Esophagus (tissue), 2 donors: Measurements from ENCODE around the gene DLGAP1. TPM values are rescaled to one million over a fixed set of nuclear protein-coding genes. Genes with fewer than 3 reads are reported as not detected.

Source experiments
- H3K27ac ChIP-seq, 2 donors: one replicate each; pipeline ENCODE4 v1.5.1; 2013; ENCODE audit warnings: low read depth in 2 of 2, mild to moderate bottlenecking in 2 of 2, inconsistent platforms in 1 of 2, low read length in 1 of 2, moderate library complexity in 1 of 2
- H3K27me3 ChIP-seq, 2 donors: one replicate each; pipeline ENCODE4 v1.6.1; 2013; ENCODE audit warnings: low read length in 2 of 2, control low read depth in 1 of 2, mild to moderate bottlenecking in 1 of 2; ENCODE audit not compliant: insufficient read depth in 2 of 2, control insufficient read depth in 1 of 2
- H3K36me3 ChIP-seq, 2 donors: one replicate each; pipeline ENCODE4 v1.6.1; 2013; ENCODE audit warnings: low read length in 1 of 2; ENCODE audit not compliant: control insufficient read depth in 2 of 2, insufficient read depth in 2 of 2
- H3K4me1 ChIP-seq, 2 donors: one replicate each; pipeline ENCODE4 v1.6.1; 2013; ENCODE audit warnings: low read length in 1 of 2; ENCODE audit not compliant: control insufficient read depth in 2 of 2, insufficient read depth in 2 of 2
- H3K4me3 ChIP-seq, 2 donors: one replicate each; pipeline ENCODE4 v1.5.1; 2013; ENCODE audit warnings: low read length in 2 of 2, mild to moderate bottlenecking in 2 of 2, low read depth in 1 of 2, moderate library complexity in 1 of 2
- H3K9me3 ChIP-seq, 2 donors: one replicate each; pipeline ENCODE4 v1.6.1; 2013; ENCODE audit warnings: mild to moderate bottlenecking in 2 of 2, low read depth in 1 of 2, low read length in 1 of 2, moderate library complexity in 1 of 2; ENCODE audit not compliant: control insufficient read depth in 2 of 2, insufficient read depth in 1 of 2
- WGBS, 2 donors: extraction: QIAGEN DNeasy Blood & Tissue Kit; methylation state at CpG; one replicate each; pipeline ENCODE4 v1.1.7; 2013; 5-methylcytosine and 5-hydroxymethylcytosine counted together
- polyA plus RNA-seq, 2 donors: library from polyadenylated mRNA; stranded (reverse); fragments of 200-250 nt; gene quantifications; one replicate each; pipeline ENCODE4 v1.2.3, GENCODE V29; 2013
- donor health status: healthy with polysubstance abuse.
- donor health status: Bipolar disorder and iron deficiency.

DLGAP1 gene
- polyA plus RNA-seq, 2 donors, result 0.47 to 0.59 TPM

GRCh38 chr18:3840766-3841165 is 614.3 kb downstream of the DLGAP1 start:
- Histone ChIP-seq H3K9me3 (no peaks in the 10 kb centered on the region), H3K4me3 (no peak overlapping the region), H3K36me3 (no peaks in the 10 kb centered on the region), H3K4me1 (no peaks in the 10 kb centered on the region), H3K27ac (no peak overlapping the region), H3K27me3 (no peaks in the 10 kb centered on the region)
- WGBS, 2 donors, result 86 to 91% methylated on average over 3 of the region's 3 CpGs

GRCh38 chr18:3839581-3839981 is 615.5 kb downstream of the DLGAP1 start:
- Histone ChIP-seq H3K4me3 (no peak overlapping the region), H3K9me3 (no peaks in the 10 kb centered on the region), H3K4me1 (no peaks in the 10 kb centered on the region), H3K27me3 (no peaks in the 10 kb centered on the region), H3K36me3 (no peaks in the 10 kb centered on the region), H3K27ac (no peak overlapping the region)
- WGBS, 2 donors, result 65 to 77% methylated on average over 2 of the region's 2 CpGs

- Histone ChIP-seq H3K4me1 (no peaks in the 10 kb centered on the region), H3K27ac (no peak overlapping the region), H3K9me3 (no peaks in the 10 kb centered on the region), H3K27me3 (no peaks in the 10 kb centered on the region), H3K36me3 (no peaks in the 10 kb centered on the region), H3K4me3 (no peak overlapping the region)
- 77 to 79% methylated on average over 12 of the region's 12 CpGs for WGBS, 2 donors
Measured at GRCh38 chr18:3836483-3837335, 618.4 kb downstream of the DLGAP1 start.

- Histone ChIP-seq H3K9me3 (no peaks in the 10 kb centered on the region), H3K27ac (no peak overlapping the region), H3K4me3 (no peak overlapping the region), H3K27me3 (no peaks in the 10 kb centered on the region), H3K4me1 (no peaks in the 10 kb centered on the region), H3K36me3 (no peaks in the 10 kb centered on the region)
- 75 to 80% methylated on average over 6 of the region's 6 CpGs for WGBS, 2 donors
Measured at GRCh38 chr18:3832025-3832638, 623.0 kb downstream of the DLGAP1 start.

- Histone ChIP-seq H3K36me3 (no peaks in the 10 kb centered on the region), H3K27me3 (no peaks in the 10 kb centered on the region), H3K27ac (no peak overlapping the region), H3K4me1 (no peaks in the 10 kb centered on the region), H3K9me3 (no peaks in the 10 kb centered on the region), H3K4me3 (no peak overlapping the region)
- 86 to 95% methylated on average over 1 of the region's 1 CpG for WGBS, 2 donors
Measured at GRCh38 chr18:3830604-3831003, 624.5 kb downstream of the DLGAP1 start.

GRCh38 chr18:3827236-3827845 is 627.8 kb downstream of the DLGAP1 start:
- H3K4me3 ChIP-seq, result no peak overlapping the region
- H3K27me3 ChIP-seq, result no peaks in the 10 kb centered on the region
- no peak overlapping the region for H3K27ac ChIP-seq
- WGBS, 2 donors, result 35 to 44% methylated on average over 6 of the region's 6 CpGs
- no peaks in the 10 kb centered on the region for H3K36me3 ChIP-seq
- H3K9me3 ChIP-seq, result no peaks in the 10 kb centered on the region
- no peaks in the 10 kb centered on the region for H3K4me1 ChIP-seq

GRCh38 chr18:3826021-3826420 is 629.1 kb downstream of the DLGAP1 start:
- WGBS, 2 donors, result 73 to 76% methylated on average over 4 of the region's 4 CpGs

GRCh38 chr18:3824101-3824500 is 631.0 kb downstream of the DLGAP1 start:
- no peaks in the 10 kb centered on the region for H3K4me1 ChIP-seq
- H3K4me3 ChIP-seq, result no peak overlapping the region
- H3K27ac ChIP-seq, result no peak overlapping the region
- no peaks in the 10 kb centered on the region for H3K36me3 ChIP-seq
- no peaks in the 10 kb centered on the region for H3K27me3 ChIP-seq
- no peaks in the 10 kb centered on the region for H3K9me3 ChIP-seq

More at GRCh38 chr18:3826021-3826420, 629.1 kb downstream of the DLGAP1 start:
- Histone ChIP-seq H3K36me3 (no peaks in the 10 kb centered on the region), H3K4me1 (no peaks in the 10 kb centered on the region), H3K27me3 (no peaks in the 10 kb centered on the region), H3K9me3 (no peaks in the 10 kb centered on the region), H3K27ac (no peak overlapping the region), H3K4me3 (no peak overlapping the region)

GRCh38 chr18:3823073-3823472 is 632.0 kb downstream of the DLGAP1 start:
- Histone ChIP-seq H3K4me3 (no peak overlapping the region), H3K27ac (no peak overlapping the region), H3K27me3 (no peaks in the 10 kb centered on the region), H3K4me1 (no peaks in the 10 kb centered on the region), H3K9me3 (no peaks in the 10 kb centered on the region), H3K36me3 (no peaks in the 10 kb centered on the region)
- WGBS, 2 donors, result 88 to 91% methylated on average over 3 of the region's 3 CpGs
